ENCODE measurements around the gene EFCAB6. TPM values are rescaled to one million over a fixed set of nuclear protein-coding genes. Genes with fewer than 3 reads are reported as not detected.

The EFCAB6 gene
- total and polyA plus RNA-seq, 10 of the 15 experiments (the other 5 are each of a cell fraction or from before 2014, with no cell fraction given) = 0.05 to 0.42 (median 0.19) TPM

DNA sequence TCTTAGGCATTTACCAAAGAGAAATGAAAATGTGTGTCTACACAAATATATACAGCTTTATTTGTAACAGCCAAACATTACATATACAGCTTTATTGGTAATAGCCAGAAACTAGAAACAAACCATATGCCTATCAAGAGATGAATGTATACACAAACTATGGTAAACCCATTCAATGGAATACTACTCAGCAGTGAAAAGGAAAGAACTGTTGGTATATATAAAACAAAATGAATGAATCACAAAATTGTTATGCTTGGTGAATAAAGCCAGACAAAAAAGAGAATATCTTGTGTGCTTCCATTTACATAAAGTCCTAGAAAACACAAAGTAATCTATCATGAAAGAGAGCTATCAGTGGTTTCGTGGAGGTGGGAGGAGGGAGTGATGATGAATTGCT lies 142.9 kb downstream of the EFCAB6 start:
- Histone ChIP-seq H3K9me3 (replicated peaks; ENCODE audit: control insufficient read depth, insufficient read depth, low read length) (no peaks in the 10 kb centered on the region), H3K9ac (ENCODE audit: control insufficient read depth, insufficient read depth, low read length) (no peak overlapping the region), H3K79me2 (ENCODE audit: control insufficient read depth, insufficient read depth, low read length) (no peaks in the 10 kb centered on the region), H3K27ac (ENCODE audit: control insufficient read depth, insufficient read depth) (no peak overlapping the region), H4K20me1 (ENCODE audit: control insufficient read depth, insufficient read depth) (no peaks in the 10 kb centered on the region), H3K4me1 (ENCODE audit: control insufficient read depth, insufficient read depth, low read length) (no peaks in the 10 kb centered on the region), H3K36me3 (ENCODE audit: control insufficient read depth in 2 of 2, insufficient read depth in 2 of 2, low read length in 1 of 2) (no peaks in the 10 kb centered on the region), H3K4me2 (ENCODE audit: control insufficient read depth, insufficient read depth) (no peak overlapping the region), H2AFZ (ENCODE audit: control insufficient read depth, low read depth, low read length) (no peak overlapping the region), H3K4me3 (no peak overlapping the region), H3K27me3 (replicated peaks in 1 of 2; ENCODE audit: control insufficient read depth in 2 of 2, insufficient read depth in 2 of 2, low read length in 1 of 2) (peaks cover 0 to 2% of the 10 kb centered on the region in 2 experiments; a peak in 1 of 4 replicates)
- intact Hi-C loops (cut with micrococcal nuclease; ENCODE audit: unreplicated experiment) = no loop called here
- 0% methylated on average over 1 of the region's 1 CpG for WGBS (ENCODE audit: insufficient coverage, insufficient replicate concordance, low lambda C conversion rate, missing lambda C conversion rate)
- no peak for FAIRE-seq
- ChIA-PET RAD21 (ENCODE audit: unreplicated experiment) (no interaction called here), SMC1A (ENCODE audit: uncharacterized antibody, unreplicated experiment) (no interaction called here), POLR2A (no interaction called here), CTCF (no interaction called here)
- ATAC-seq = no peak
- DNase-seq (ENCODE audit: low read depth, low spot score) = no peak
- BruUV-seq (replicated peaks) = no TSS peak
- TF ChIP-seq MTA2 (IDR thresholded peaks at IDR 0.05; ENCODE audit: low read depth) (no peak), MEF2A (IDR thresholded peaks at IDR 0.05; ENCODE audit: insufficient read depth, low read depth, low read length) (no peak), SPI1 (IDR thresholded peaks at IDR 0.05; ENCODE audit: borderline replicate concordance, insufficient read depth, low read depth, low read length) (no peak), SREBF2 (IDR thresholded peaks at IDR 0.05; ENCODE audit: low read length) (no peak)
- TF ChIP-seq, protein P1, sequence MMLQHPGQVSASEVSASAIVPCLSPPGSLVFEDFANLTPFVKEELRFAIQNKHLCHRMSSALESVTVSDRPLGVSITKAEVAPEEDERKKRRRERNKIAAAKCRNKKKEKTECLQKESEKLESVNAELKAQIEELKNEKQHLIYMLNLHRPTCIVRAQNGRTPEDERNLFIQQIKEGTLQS (IDR thresholded peaks at IDR 0.05; ENCODE audit: borderline replicate concordance, extremely low read depth, low read depth, low read length) = no peak
- in situ Hi-C loops (cut with MboI) = no loop called here

DNA sequence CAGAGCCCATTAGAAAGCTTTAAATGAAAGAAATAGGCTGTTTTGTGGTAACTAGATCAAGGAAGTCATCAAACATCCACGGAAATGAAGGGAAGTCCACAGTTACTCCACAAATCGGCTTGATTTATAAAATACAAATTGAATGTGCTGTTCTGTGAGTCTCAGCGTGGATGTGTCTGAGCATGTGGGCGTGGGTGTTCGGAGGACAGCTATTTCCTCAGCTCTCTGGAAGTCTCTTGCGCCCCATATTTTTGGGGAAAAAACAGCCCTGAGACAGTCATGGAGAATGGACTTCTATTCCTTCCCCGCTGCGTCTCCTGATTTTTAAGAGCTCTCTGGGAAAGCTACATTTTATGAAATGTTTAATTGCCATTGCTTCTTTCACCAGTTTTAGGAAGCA lies 144.4 kb downstream of the EFCAB6 start:
- no peaks in the 10 kb centered on the region for H3K4me1 ChIP-seq (ENCODE audit: control insufficient read depth, insufficient read depth, low read length)
- no peaks in the 10 kb centered on the region for H3K9me3 ChIP-seq (replicated peaks; ENCODE audit: control insufficient read depth, insufficient read depth, low read length)
- no peaks in the 10 kb centered on the region for H3K36me3 ChIP-seq (ENCODE audit: control insufficient read depth in 2 of 2, insufficient read depth in 2 of 2, low read length in 1 of 2)
- ATAC-seq (no peak), DNase-seq (ENCODE audit: low read depth, low spot score) (no peak), FAIRE-seq (no peak)
- in situ Hi-C loops (cut with MboI) = no loop called here
- no peaks in the 10 kb centered on the region for H4K20me1 ChIP-seq (ENCODE audit: control insufficient read depth, insufficient read depth)
- ChIA-PET CTCF (no interaction called here), SMC1A (ENCODE audit: uncharacterized antibody, unreplicated experiment) (interaction anchor here (0.5 to 1.6 kb wide), 2 partner anchors 15 to 1474 kb away, joined by 4 to 5 read pairs; no protein-coding TSS in a partner anchor), POLR2A (no interaction called here), RAD21 (ENCODE audit: unreplicated experiment) (interaction anchor here (1.0 kb wide), 1 partner anchor 147 kb away, joined by 4 read pairs; no protein-coding TSS in a partner anchor)
- H3K9ac ChIP-seq (ENCODE audit: control insufficient read depth, insufficient read depth, low read length) = no peak overlapping the region
- intact Hi-C loops (cut with micrococcal nuclease; ENCODE audit: unreplicated experiment) = no loop called here
- 43% methylated on average over 8 of the region's 8 CpGs for WGBS (ENCODE audit: insufficient coverage, insufficient replicate concordance, low lambda C conversion rate, missing lambda C conversion rate)
- H3K27me3 ChIP-seq (replicated peaks in 1 of 2; ENCODE audit: control insufficient read depth in 2 of 2, insufficient read depth in 2 of 2, low read length in 1 of 2) = peaks cover 0 to 2% of the 10 kb centered on the region in 2 experiments; a peak in 1 of 4 replicates
- no peak overlapping the region for H2AFZ ChIP-seq (ENCODE audit: control insufficient read depth, low read depth, low read length)
- H3K27ac ChIP-seq (ENCODE audit: control insufficient read depth, insufficient read depth) = no peak overlapping the region
- no peak overlapping the region for H3K4me2 ChIP-seq (ENCODE audit: control insufficient read depth, insufficient read depth)
- no peaks in the 10 kb centered on the region for H3K79me2 ChIP-seq (ENCODE audit: control insufficient read depth, insufficient read depth, low read length)
- no TSS peak for BruUV-seq (replicated peaks)
- no peak overlapping the region for H3K4me3 ChIP-seq
- TF ChIP-seq SUPT20H (IDR thresholded peaks at IDR 0.05; ENCODE audit: borderline replicate concordance, control insufficient read depth, low read depth, low read length) (no peak), PML (IDR thresholded peaks at IDR 0.05; ENCODE audit: low read length) (no peak), ZNF592 (IDR thresholded peaks at IDR 0.05) (no peak), PAX8 (IDR thresholded peaks at IDR 0.05) (no peak), LARP7 (IDR thresholded peaks at IDR 0.05) (no peak), TCF12 (IDR thresholded peaks at IDR 0.05; ENCODE audit: low read depth, low read length) (no peak), MEF2B (IDR thresholded peaks at IDR 0.05; ENCODE audit: partially characterized antibody, poor library complexity, severe bottlenecking) (no peak), MTA2 (IDR thresholded peaks at IDR 0.05; ENCODE audit: low read depth) (no peak)

Measured in GM12878 (cell line).